Ascending aorta (tissue), 2 donors: Measurements from ENCODE around the gene MMS19. TPM values are rescaled to one million over a fixed set of nuclear protein-coding genes. Genes with fewer than 3 reads are reported as not detected.

Experiments
- DNase-seq, 2 donors: peaks; one replicate each; pipeline ENCODE4 v3.0.0-alpha.2; 2019; ENCODE audit warnings: low spot score in 2 of 2
- H3K27ac ChIP-seq, 2 donors: fragments of 200-600 bp; sonication (generic); one replicate each; pipeline ENCODE4 v1.5.1; 2016 to 2017; ENCODE audit warnings: mild to moderate bottlenecking in 1 of 2
- H3K27me3 ChIP-seq: fragments of 200-600 bp; sonication (generic); one replicate; pipeline ENCODE4 v1.5.1; 2017
- H3K36me3 ChIP-seq, 2 donors: fragments of 200-600 bp; sonication (generic); one replicate each; pipeline ENCODE4 v1.5.1; 2016
- H3K4me1 ChIP-seq, 2 donors: fragments of 200-600 bp; sonication (generic); one replicate each; pipeline ENCODE4 v1.5.1; 2016 to 2017; ENCODE audit warnings: mild to moderate bottlenecking in 1 of 2
- H3K4me3 ChIP-seq, 2 donors: fragments of 200-600 bp; sonication (generic); one replicate each; pipeline ENCODE4 v1.5.1; 2016 to 2017; ENCODE audit warnings: mild to moderate bottlenecking in 1 of 2
- H3K9me3 ChIP-seq, 2 donors: fragments of 200-600 bp; sonication (generic); one replicate each; pipeline ENCODE4 v1.5.1; 2016
- CTCF ChIP-seq, 3 experiments: fragments of 200-600 bp in 2 of 3; fragments of 450-650 bp in 1 of 3; sonication (generic) in 2 of 3; IDR thresholded peaks; one replicate each; pipeline ENCODE4 v1.5.1; 2016 to 2019; ENCODE audit warnings: antibody characterized with exemption in 3 of 3, mild to moderate bottlenecking in 1 of 3, moderate library complexity in 1 of 3
- intact Hi-C: fragments of 100-400 bp; cut with DNase I; formaldehyde crosslinking; loops from one replicate; pipeline ENCODE4 v1.15.1; 2023
- total RNA-seq: library from RNA; depleted of rRNA; stranded (reverse); fragments of >200 nt; gene quantifications from one replicate; pipeline ENCODE4 v1.1.0, GENCODE V29; 2016

MMS19 gene
- total RNA-seq, 1 donor from 2014 or later, result 34.0 TPM

- intact Hi-C loops, result no loop called here
- no peaks in the 10 kb centered on the region for H3K27me3 ChIP-seq
- peaks cover 11 to 25% of the 10 kb centered on the region in 2 donors for H3K4me1 ChIP-seq
- no peak for TF ChIP-seq CTCF (IDR thresholded peaks at IDR 0.05)
- peak overlapping the region; percentile 64 to 68 for H3K27ac ChIP-seq
- no peak overlapping the region for H3K4me3 ChIP-seq
- H3K36me3 ChIP-seq, result no peaks in the 10 kb centered on the region
- no peak for DNase-seq
- no peaks in the 10 kb centered on the region for H3K9me3 ChIP-seq
Measured at GRCh38 chr10:97517778-97518300, 19.6 kb upstream of the MMS19 start.

GRCh38 chr10:97517096-97517750, 19.0 kb upstream of the MMS19 start:
- no peak for DNase-seq
- peak overlapping the region; percentile 64 to 68 for H3K27ac ChIP-seq
- H3K27me3 ChIP-seq, result no peaks in the 10 kb centered on the region
- no peaks in the 10 kb centered on the region for H3K9me3 ChIP-seq
- no peak for TF ChIP-seq CTCF (IDR thresholded peaks at IDR 0.05)
- H3K4me1 ChIP-seq, result peaks cover 11 to 25% of the 10 kb centered on the region in 2 donors
- no peaks in the 10 kb centered on the region for H3K36me3 ChIP-seq
- no peak overlapping the region for H3K4me3 ChIP-seq
- intact Hi-C loops, result no loop called here

- TF ChIP-seq CTCF (IDR thresholded peaks at IDR 0.05), result no peak
- Histone ChIP-seq H3K27me3 (no peaks in the 10 kb centered on the region), H3K4me1 (peaks cover 11 to 31% of the 10 kb centered on the region in 2 donors), H3K27ac (no peak overlapping the region), H3K9me3 (no peaks in the 10 kb centered on the region), H3K36me3 (no peaks in the 10 kb centered on the region), H3K4me3 (no peak overlapping the region)
- intact Hi-C loops, result no loop called here
- no peak for DNase-seq
Measured at GRCh38 chr10:97515271-97515978, 17.2 kb upstream of the MMS19 start.

- no peak overlapping the region for H3K27ac ChIP-seq
- no peaks in the 10 kb centered on the region for H3K27me3 ChIP-seq
- no peak for TF ChIP-seq CTCF (IDR thresholded peaks at IDR 0.05)
- intact Hi-C loops, result loop anchor here (5.0 kb wide), 1 partner anchor 42 kb away; no protein-coding TSS in a partner anchor
- H3K9me3 ChIP-seq, result no peaks in the 10 kb centered on the region
- H3K36me3 ChIP-seq, result no peaks in the 10 kb centered on the region
- H3K4me3 ChIP-seq, result no peak overlapping the region
- no peak for DNase-seq
- H3K4me1 ChIP-seq, result peaks cover 11 to 26% of the 10 kb centered on the region in 2 donors
Measured at GRCh38 chr10:97514344-97514743, 16.1 kb upstream of the MMS19 start.

- intact Hi-C loops, result loop anchor here (5.0 kb wide), 1 partner anchor 41 kb away; no protein-coding TSS in a partner anchor
- H3K36me3 ChIP-seq, result no peaks in the 10 kb centered on the region
Measured at GRCh38 chr10:97512993-97513392, 14.8 kb upstream of the MMS19 start.

More at GRCh38 chr10:97512993-97513392, 14.8 kb upstream of the MMS19 start:
- no peak for TF ChIP-seq CTCF (IDR thresholded peaks at IDR 0.05)
- H3K27me3 ChIP-seq, result no peaks in the 10 kb centered on the region
- peaks cover 5 to 18% of the 10 kb centered on the region in 2 donors for H3K4me1 ChIP-seq
- H3K9me3 ChIP-seq, result no peaks in the 10 kb centered on the region
- DNase-seq, result no peak
- no peak overlapping the region for H3K27ac ChIP-seq
- H3K4me3 ChIP-seq, result no peak overlapping the region
